HepG2 (cell line): ENCODE data around the gene UPB1. TPM values are rescaled to one million over a fixed set of nuclear protein-coding genes. Genes with fewer than 3 reads are reported as not detected.

ENCODE experiments used
- DNMT1 ChIP-seq: sonication (generic); formaldehyde crosslinking; IDR thresholded peaks from 2 replicates; pipeline ENCODE4 v1.5.1; 2020; ENCODE audit warnings: mild to moderate bottlenecking, missing genetic modification reagents
- DNMT3B ChIP-seq: conservative IDR thresholded peaks from 2 replicates; pipeline ENCODE4 v1.6.1; 2016; ENCODE audit warnings: missing biosample characterization, control low read depth
- GTF3A ChIP-seq: sonication (generic); formaldehyde crosslinking; conservative IDR thresholded peaks from 2 replicates; pipeline ENCODE4 v1.4.0; 2020; ENCODE audit warnings: mild to moderate bottlenecking, missing genetic modification reagents
- KMT2A ChIP-seq: sonication (generic); formaldehyde crosslinking; IDR thresholded peaks from 2 replicates; pipeline ENCODE4 v1.4.0; 2020; ENCODE audit warnings: missing genetic modification reagents
- MIXL1 ChIP-seq: IDR thresholded peaks from 2 replicates; pipeline ENCODE4 v1.6.1; 2016
- SMARCC2 ChIP-seq: fragments of 450-650 bp; IDR thresholded peaks from 2 replicates; pipeline ENCODE4 v1.6.1; 2017; ENCODE audit warnings: antibody characterized with exemption, mild to moderate bottlenecking
- SOX5 ChIP-seq: IDR thresholded peaks from 2 replicates; pipeline ENCODE4 v1.6.1; 2016; ENCODE audit warnings: borderline replicate concordance
- SOX6 ChIP-seq, 2 experiments: fragments of 450-650 bp in 1 of 2; sonication (generic) in 1 of 2; formaldehyde crosslinking in 1 of 2; IDR thresholded peaks; 2 replicates each; pipeline versions ENCODE4 v1.4.0 to v1.6.1; 2017 to 2020; ENCODE audit warnings: antibody characterized with exemption in 1 of 2, mild to moderate bottlenecking in 1 of 2, missing genetic modification reagents in 1 of 2
- SYNCRIP ChIP-seq: fragments of 200-400 bp; formaldehyde crosslinking; IDR thresholded peaks from 2 replicates; pipeline ENCODE4 v1.6.1; 2018; ENCODE audit warnings: mild to moderate bottlenecking, low read depth, low read length; ENCODE audit not compliant: insufficient read depth
- ZNF20 ChIP-seq: sonication (generic); formaldehyde crosslinking; IDR thresholded peaks from 2 replicates; pipeline ENCODE4 v1.4.0; 2020; ENCODE audit warnings: mild to moderate bottlenecking, moderate library complexity, missing genetic modification reagents
- ZNF264 ChIP-seq: sonication (generic); formaldehyde crosslinking; IDR thresholded peaks from 2 replicates; pipeline ENCODE4 v1.4.0; 2020; ENCODE audit warnings: missing genetic modification reagents
- ZNF44 ChIP-seq: sonication (generic); formaldehyde crosslinking; IDR thresholded peaks from 2 replicates; pipeline ENCODE4 v1.5.1; 2020; ENCODE audit warnings: mild to moderate bottlenecking, missing genetic modification reagents
- ZNF879 ChIP-seq: sonication (generic); formaldehyde crosslinking; IDR thresholded peaks from 2 replicates; pipeline ENCODE4 v1.8.1; 2023; ENCODE audit warnings: missing genetic modification reagents
- ZSCAN12 ChIP-seq: sonication (generic); formaldehyde crosslinking; IDR thresholded peaks from 2 replicates; pipeline ENCODE4 v1.9.0; 2021; ENCODE audit warnings: mild to moderate bottlenecking, missing genetic modification reagents
- polyA plus RNA-seq, 8 experiments: library from polyadenylated mRNA; depleted of rRNA in 3 of 8; stranded (reverse) in 7 of 8; unstranded in 1 of 8; fragments of >200 nt; fragmentation: Illumina TruSeq in 4 of 8; extraction: Trizol in 4 of 8; gene quantifications; 2 replicates each; pipeline versions ENCODE4 v1.2.1 to v1.2.3, GENCODE V29; 2011 to 2016; ENCODE audit warnings: low read depth in 4 of 8, missing spikeins in 1 of 8, mixed read lengths in 1 of 8; ENCODE audit not compliant: insufficient read depth in 1 of 8
- total RNA-seq, 5 experiments: library from RNA; depleted of rRNA; stranded (reverse); fragments of >200 nt; fragmentation: Illumina TruSeq; extraction: Trizol; gene quantifications; 2 replicates each; pipeline ENCODE4 v1.2.3, GENCODE V29; 2016; ENCODE audit warnings: low read depth in 1 of 5
- TF ChIP-seq, protein P1 (sequence below): sonication (generic); formaldehyde crosslinking; IDR thresholded peaks from 2 replicates; pipeline ENCODE4 v1.5.0; 2020; ENCODE audit warnings: mild to moderate bottlenecking, missing genetic modification reagents, borderline replicate concordance
- TF ChIP-seq, protein P2 (sequence below): sonication (generic); formaldehyde crosslinking; IDR thresholded peaks from 2 replicates; pipeline ENCODE4 v1.4.0; 2020; ENCODE audit warnings: missing genetic modification reagents
- TF ChIP-seq, protein P3 (sequence below): sonication (generic); formaldehyde crosslinking; IDR thresholded peaks from 2 replicates; pipeline ENCODE4 v1.9.0; 2021; ENCODE audit warnings: missing genetic modification reagents, mild to moderate bottlenecking, borderline replicate concordance
- TF ChIP-seq, protein P4 (sequence below): sonication (generic); formaldehyde crosslinking; IDR thresholded peaks from 2 replicates; pipeline ENCODE4 v1.5.0; 2020; ENCODE audit warnings: missing genetic modification reagents
- TF ChIP-seq, protein P5 (sequence below): sonication (generic); formaldehyde crosslinking; IDR thresholded peaks from 2 replicates; pipeline ENCODE4 v1.8.1; 2023; ENCODE audit warnings: mild to moderate bottlenecking, missing genetic modification reagents, borderline replicate concordance

The UPB1 gene
- total and polyA plus RNA-seq, 2 of the 13 experiments (the other 11 are each of a cell fraction or from before 2014, with no cell fraction given) = 0.38 to 1.2 TPM

DNA sequence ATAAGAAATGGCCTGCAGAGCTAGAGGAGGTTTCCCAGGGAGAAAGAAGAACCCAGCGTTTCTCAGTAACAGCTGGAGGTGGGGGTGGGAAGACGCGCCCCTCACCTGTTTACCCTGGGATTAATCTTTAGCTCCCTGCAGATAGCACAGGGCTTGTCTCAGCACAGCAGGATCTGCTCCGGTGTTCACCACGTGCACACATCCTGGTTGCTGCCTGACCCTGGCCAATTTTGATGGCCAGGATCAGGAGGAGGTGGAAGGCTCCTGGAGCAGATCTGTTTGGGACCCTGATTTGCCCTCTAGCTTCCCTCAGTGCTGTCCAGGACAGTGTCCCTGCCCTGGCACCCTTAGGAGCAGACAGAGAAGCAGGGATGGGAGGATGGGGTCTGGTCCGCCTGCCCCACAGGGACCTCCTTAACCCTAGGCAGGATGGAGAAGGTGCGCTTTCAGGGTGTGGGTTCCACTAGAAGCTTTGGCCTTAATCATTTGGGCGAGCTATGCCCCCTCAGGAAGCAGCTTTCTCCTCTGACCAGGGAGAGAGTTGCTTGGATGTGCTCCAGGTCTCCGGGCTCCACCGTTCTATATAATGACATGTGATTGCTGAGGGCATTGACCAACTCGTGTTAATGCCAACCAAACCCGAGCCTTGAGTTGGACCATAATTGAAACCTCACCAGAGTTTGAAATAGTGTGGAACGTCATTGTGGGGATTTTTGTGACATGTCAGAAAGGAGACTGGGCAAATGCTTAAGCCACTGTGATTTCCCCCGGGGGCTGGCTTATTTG is 19.3 kb downstream of the UPB1 start (continued):
- TF ChIP-seq, protein P1, sequence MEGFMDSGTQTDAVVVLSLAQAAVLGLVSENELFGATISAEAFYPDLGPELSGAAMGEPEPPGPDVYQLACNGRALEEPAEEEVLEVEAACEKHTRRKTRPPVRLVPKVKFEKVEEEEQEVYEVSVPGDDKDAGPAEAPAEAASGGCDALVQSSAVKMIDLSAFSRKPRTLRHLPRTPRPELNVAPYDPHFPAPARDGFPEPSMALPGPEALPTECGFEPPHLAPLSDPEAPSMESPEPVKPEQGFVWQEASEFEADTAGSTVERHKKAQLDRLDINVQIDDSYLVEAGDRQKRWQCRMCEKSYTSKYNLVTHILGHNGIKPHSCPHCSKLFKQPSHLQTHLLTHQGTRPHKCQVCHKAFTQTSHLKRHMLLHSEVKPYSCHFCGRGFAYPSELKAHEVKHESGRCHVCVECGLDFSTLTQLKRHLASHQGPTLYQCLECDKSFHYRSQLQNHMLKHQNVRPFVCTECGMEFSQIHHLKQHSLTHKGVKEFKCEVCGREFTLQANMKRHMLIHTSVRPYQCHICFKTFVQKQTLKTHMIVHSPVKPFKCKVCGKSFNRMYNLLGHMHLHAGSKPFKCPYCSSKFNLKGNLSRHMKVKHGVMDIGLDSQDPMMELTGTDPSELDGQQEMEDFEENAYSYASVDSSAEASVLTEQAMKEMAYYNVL (CRISPR knock-in tag) = peak; percentile 88
- TF ChIP-seq DNMT3B (CRISPR knock-in tag) = peak; percentile 82; the same call in 1 of the 2 replicates
- no peak for TF ChIP-seq SYNCRIP
- 0 out of 2 replicates have a peak, but pooled peaks have one; percentile 24 for TF ChIP-seq DNMT1 (CRISPR knock-in tag)
- peak; percentile 99 for TF ChIP-seq MIXL1 (CRISPR knock-in tag)
- TF ChIP-seq, protein P2, sequence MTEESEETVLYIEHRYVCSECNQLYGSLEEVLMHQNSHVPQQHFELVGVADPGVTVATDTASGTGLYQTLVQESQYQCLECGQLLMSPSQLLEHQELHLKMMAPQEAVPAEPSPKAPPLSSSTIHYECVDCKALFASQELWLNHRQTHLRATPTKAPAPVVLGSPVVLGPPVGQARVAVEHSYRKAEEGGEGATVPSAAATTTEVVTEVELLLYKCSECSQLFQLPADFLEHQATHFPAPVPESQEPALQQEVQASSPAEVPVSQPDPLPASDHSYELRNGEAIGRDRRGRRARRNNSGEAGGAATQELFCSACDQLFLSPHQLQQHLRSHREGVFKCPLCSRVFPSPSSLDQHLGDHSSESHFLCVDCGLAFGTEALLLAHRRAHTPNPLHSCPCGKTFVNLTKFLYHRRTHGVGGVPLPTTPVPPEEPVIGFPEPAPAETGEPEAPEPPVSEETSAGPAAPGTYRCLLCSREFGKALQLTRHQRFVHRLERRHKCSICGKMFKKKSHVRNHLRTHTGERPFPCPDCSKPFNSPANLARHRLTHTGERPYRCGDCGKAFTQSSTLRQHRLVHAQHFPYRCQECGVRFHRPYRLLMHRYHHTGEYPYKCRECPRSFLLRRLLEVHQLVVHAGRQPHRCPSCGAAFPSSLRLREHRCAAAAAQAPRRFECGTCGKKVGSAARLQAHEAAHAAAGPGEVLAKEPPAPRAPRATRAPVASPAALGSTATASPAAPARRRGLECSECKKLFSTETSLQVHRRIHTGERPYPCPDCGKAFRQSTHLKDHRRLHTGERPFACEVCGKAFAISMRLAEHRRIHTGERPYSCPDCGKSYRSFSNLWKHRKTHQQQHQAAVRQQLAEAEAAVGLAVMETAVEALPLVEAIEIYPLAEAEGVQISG = peak; percentile 92
- peak; percentile 92 for TF ChIP-seq ZNF264 (CRISPR knock-in tag)
- no peak for TF ChIP-seq SOX6 (IDR thresholded peaks at IDR 0.05)
- peak; percentile 95 for TF ChIP-seq SOX6 (CRISPR knock-in tag; IDR thresholded peaks at IDR 0.05)
- TF ChIP-seq, protein P3, sequence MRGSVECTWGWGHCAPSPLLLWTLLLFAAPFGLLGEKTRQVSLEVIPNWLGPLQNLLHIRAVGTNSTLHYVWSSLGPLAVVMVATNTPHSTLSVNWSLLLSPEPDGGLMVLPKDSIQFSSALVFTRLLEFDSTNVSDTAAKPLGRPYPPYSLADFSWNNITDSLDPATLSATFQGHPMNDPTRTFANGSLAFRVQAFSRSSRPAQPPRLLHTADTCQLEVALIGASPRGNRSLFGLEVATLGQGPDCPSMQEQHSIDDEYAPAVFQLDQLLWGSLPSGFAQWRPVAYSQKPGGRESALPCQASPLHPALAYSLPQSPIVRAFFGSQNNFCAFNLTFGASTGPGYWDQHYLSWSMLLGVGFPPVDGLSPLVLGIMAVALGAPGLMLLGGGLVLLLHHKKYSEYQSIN (CRISPR knock-in tag) = no peak
- TF ChIP-seq SMARCC2 = no peak
- TF ChIP-seq ZSCAN12 = no peak
- TF ChIP-seq ZNF44 = peak; percentile 73; the same call in 1 of the 2 replicates
- TF ChIP-seq, protein P4, sequence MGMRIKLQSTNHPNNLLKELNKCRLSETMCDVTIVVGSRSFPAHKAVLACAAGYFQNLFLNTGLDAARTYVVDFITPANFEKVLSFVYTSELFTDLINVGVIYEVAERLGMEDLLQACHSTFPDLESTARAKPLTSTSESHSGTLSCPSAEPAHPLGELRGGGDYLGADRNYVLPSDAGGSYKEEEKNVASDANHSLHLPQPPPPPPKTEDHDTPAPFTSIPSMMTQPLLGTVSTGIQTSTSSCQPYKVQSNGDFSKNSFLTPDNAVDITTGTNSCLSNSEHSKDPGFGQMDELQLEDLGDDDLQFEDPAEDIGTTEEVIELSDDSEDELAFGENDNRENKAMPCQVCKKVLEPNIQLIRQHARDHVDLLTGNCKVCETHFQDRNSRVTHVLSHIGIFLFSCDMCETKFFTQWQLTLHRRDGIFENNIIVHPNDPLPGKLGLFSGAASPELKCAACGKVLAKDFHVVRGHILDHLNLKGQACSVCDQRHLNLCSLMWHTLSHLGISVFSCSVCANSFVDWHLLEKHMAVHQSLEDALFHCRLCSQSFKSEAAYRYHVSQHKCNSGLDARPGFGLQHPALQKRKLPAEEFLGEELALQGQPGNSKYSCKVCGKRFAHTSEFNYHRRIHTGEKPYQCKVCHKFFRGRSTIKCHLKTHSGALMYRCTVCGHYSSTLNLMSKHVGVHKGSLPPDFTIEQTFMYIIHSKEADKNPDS (CRISPR knock-in tag) = peak; percentile 92
- TF ChIP-seq KMT2A (CRISPR knock-in tag) = 0 out of 2 replicates have a peak, but pooled peaks have one; percentile 26
- TF ChIP-seq ZNF879 (CRISPR knock-in tag) = peak; percentile 95; the same call in 1 of the 2 replicates
- TF ChIP-seq GTF3A = no peak
- TF ChIP-seq, protein P5, sequence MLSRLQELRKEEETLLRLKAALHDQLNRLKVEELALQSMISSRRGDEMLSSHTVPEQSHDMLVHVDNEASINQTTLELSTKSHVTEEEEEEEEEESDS (CRISPR knock-in tag) = peak; percentile 95; the same call in 1 of the 2 replicates
- TF ChIP-seq ZNF20 = no peak
- peak; percentile 91 for TF ChIP-seq SOX5 (CRISPR knock-in tag)
